ENCODE data around the gene SMIM26.
A peak's percentile ranks its signal among the peaks of the same experiment; 100 is the strongest.

SMIM26 gene

GRCh38 chr20:18545566-18545965 lies 21.7 kb upstream of the SMIM26 start:
- Mint-ChIP-seq H3K36me3 (peaks cover 11% of the 10 kb centered on the region), H3K4me3 (no peak overlapping the region), H3K27me3 (no peaks in the 10 kb centered on the region)

GRCh38 chr20:18548465-18548864 lies 18.8 kb upstream of the SMIM26 start:
- H3K4me1 Mint-ChIP-seq (ENCODE audit: low read depth) = no peaks in the 10 kb centered on the region
- no peaks in the 10 kb centered on the region for H3K9me3 Mint-ChIP-seq (ENCODE audit: low read depth)
- no peak overlapping the region for H3K27ac Mint-ChIP-seq
- no peaks in the 10 kb centered on the region for H3K27me3 Mint-ChIP-seq
- H3K4me3 Mint-ChIP-seq = no peak overlapping the region
- peaks cover 9% of the 10 kb centered on the region for H3K36me3 Mint-ChIP-seq

More at GRCh38 chr20:18545566-18545965, 21.7 kb upstream of the SMIM26 start:
- Mint-ChIP-seq H3K27ac (no peak overlapping the region), H3K4me1 (ENCODE audit: low read depth) (no peaks in the 10 kb centered on the region), H3K9me3 (ENCODE audit: low read depth) (no peaks in the 10 kb centered on the region)

GRCh38 chr20:18553746-18554145 lies 13.5 kb upstream of the SMIM26 start:
- Mint-ChIP-seq H3K36me3 (peaks cover 7% of the 10 kb centered on the region), H3K27me3 (no peaks in the 10 kb centered on the region), H3K27ac (no peak overlapping the region), H3K4me1 (ENCODE audit: low read depth) (no peaks in the 10 kb centered on the region), H3K4me3 (no peak overlapping the region), H3K9me3 (ENCODE audit: low read depth) (no peaks in the 10 kb centered on the region)

- Mint-ChIP-seq H3K27me3 (no peaks in the 10 kb centered on the region), H3K27ac (peak overlapping the region; percentile 95), H3K4me3 (peak overlapping the region; percentile 96), H3K9me3 (ENCODE audit: low read depth) (no peaks in the 10 kb centered on the region), H3K36me3 (peaks cover 17% of the 10 kb centered on the region), H3K4me1 (ENCODE audit: low read depth) (peaks cover 11% of the 10 kb centered on the region)
Observed at GRCh38 chr20:18567739-18568091, 483 bp downstream of the SMIM26 start.

GRCh38 chr20:18571009-18571408 lies 3.8 kb downstream of the SMIM26 start:
- Mint-ChIP-seq H3K9me3 (ENCODE audit: low read depth) (no peaks in the 10 kb centered on the region), H3K27ac (peak overlapping the region; percentile 62), H3K4me1 (ENCODE audit: low read depth) (peaks cover 11% of the 10 kb centered on the region), H3K4me3 (no peak overlapping the region), H3K36me3 (peaks cover 14% of the 10 kb centered on the region), H3K27me3 (no peaks in the 10 kb centered on the region)

- Mint-ChIP-seq H3K4me1 (ENCODE audit: low read depth) (peaks cover 9% of the 10 kb centered on the region), H3K4me3 (no peak overlapping the region), H3K9me3 (ENCODE audit: low read depth) (no peaks in the 10 kb centered on the region), H3K27me3 (no peaks in the 10 kb centered on the region), H3K36me3 (peaks cover 14% of the 10 kb centered on the region), H3K27ac (no peak overlapping the region)
Observed at GRCh38 chr20:18571578-18571977, 4.3 kb downstream of the SMIM26 start.

- Mint-ChIP-seq H3K36me3 (no peaks in the 10 kb centered on the region), H3K27ac (no peak overlapping the region), H3K4me3 (no peak overlapping the region), H3K9me3 (ENCODE audit: low read depth) (no peaks in the 10 kb centered on the region), H3K27me3 (no peaks in the 10 kb centered on the region), H3K4me1 (ENCODE audit: low read depth) (peaks cover 3% of the 10 kb centered on the region)
Observed at GRCh38 chr20:18577942-18578341, 10.7 kb downstream of the SMIM26 start.

- peaks cover 3% of the 10 kb centered on the region for H3K4me1 Mint-ChIP-seq (ENCODE audit: low read depth)
- H3K9me3 Mint-ChIP-seq (ENCODE audit: low read depth) = no peaks in the 10 kb centered on the region
- peaks cover under 1% of the 10 kb centered on the region for H3K27me3 Mint-ChIP-seq
- H3K36me3 Mint-ChIP-seq = no peaks in the 10 kb centered on the region
- H3K4me3 Mint-ChIP-seq = no peak overlapping the region
- H3K27ac Mint-ChIP-seq = no peak overlapping the region
Observed at GRCh38 chr20:18578581-18578980, 11.3 kb downstream of the SMIM26 start.

- Mint-ChIP-seq H3K4me3 (no peak overlapping the region), H3K36me3 (no peaks in the 10 kb centered on the region), H3K27ac (no peak overlapping the region), H3K9me3 (ENCODE audit: low read depth) (no peaks in the 10 kb centered on the region), H3K27me3 (peaks cover 7% of the 10 kb centered on the region), H3K4me1 (ENCODE audit: low read depth) (peaks cover 3% of the 10 kb centered on the region)
Observed at GRCh38 chr20:18580012-18580411, 12.8 kb downstream of the SMIM26 start.

- Mint-ChIP-seq H3K4me3 (no peak overlapping the region), H3K36me3 (no peaks in the 10 kb centered on the region), H3K27me3 (peaks cover 7% of the 10 kb centered on the region), H3K9me3 (ENCODE audit: low read depth) (no peaks in the 10 kb centered on the region), H3K27ac (no peak overlapping the region), H3K4me1 (ENCODE audit: low read depth) (peaks cover 22% of the 10 kb centered on the region)
Observed at GRCh38 chr20:18585134-18585533, 17.9 kb downstream of the SMIM26 start.

GRCh38 chr20:18587665-18588573 lies 20.7 kb downstream of the SMIM26 start, which contains the start of gene DTD1:
TSS of gene DTD1 (plus strand) at chr20:18588054. CDS start at chr20:18588073, 19 bp downstream.
- Mint-ChIP-seq H3K27ac (peak within 1 kb of the TSS; percentile 78), H3K4me3 (peak within 1 kb of the TSS; percentile 92), H3K4me1 (ENCODE audit: low read depth) (peaks cover 22% of the 10 kb centered on the region), H3K27me3 (peaks cover 7% of the 10 kb centered on the region), H3K9me3 (ENCODE audit: low read depth) (no peaks in the 10 kb centered on the region), H3K36me3 (no peaks in the 10 kb centered on the region)

- H3K27ac Mint-ChIP-seq = peak overlapping the region; percentile 78
- H3K36me3 Mint-ChIP-seq = no peaks in the 10 kb centered on the region
- H3K9me3 Mint-ChIP-seq (ENCODE audit: low read depth) = no peaks in the 10 kb centered on the region
- peaks cover 22% of the 10 kb centered on the region for H3K4me1 Mint-ChIP-seq (ENCODE audit: low read depth)
- peaks cover 7% of the 10 kb centered on the region for H3K27me3 Mint-ChIP-seq
- H3K4me3 Mint-ChIP-seq = peak overlapping the region; percentile 92
Observed at GRCh38 chr20:18588574-18588933, 21.3 kb downstream of the SMIM26 start.

GRCh38 chr20:18589941-18590674 lies 22.9 kb downstream of the SMIM26 start:
- H3K9me3 Mint-ChIP-seq (ENCODE audit: low read depth) = no peaks in the 10 kb centered on the region
- H3K36me3 Mint-ChIP-seq = peaks cover 3% of the 10 kb centered on the region
- peak overlapping the region; percentile 68 for H3K27ac Mint-ChIP-seq
- peaks cover 22% of the 10 kb centered on the region for H3K4me1 Mint-ChIP-seq (ENCODE audit: low read depth)
- H3K4me3 Mint-ChIP-seq = peak overlapping the region; percentile 92
- no peaks in the 10 kb centered on the region for H3K27me3 Mint-ChIP-seq

- Mint-ChIP-seq H3K27me3 (no peaks in the 10 kb centered on the region), H3K4me3 (no peak overlapping the region), H3K9me3 (ENCODE audit: low read depth) (no peaks in the 10 kb centered on the region)
Observed at GRCh38 chr20:18596270-18596669, 29.0 kb downstream of the SMIM26 start.

GRCh38 chr20:18609741-18610140 lies 42.5 kb downstream of the SMIM26 start:
- Mint-ChIP-seq H3K27ac (no peak overlapping the region), H3K4me1 (ENCODE audit: low read depth) (no peaks in the 10 kb centered on the region), H3K4me3 (no peak overlapping the region), H3K9me3 (ENCODE audit: low read depth) (no peaks in the 10 kb centered on the region), H3K36me3 (peaks cover 2% of the 10 kb centered on the region), H3K27me3 (no peaks in the 10 kb centered on the region)

More at GRCh38 chr20:18596270-18596669, 29.0 kb downstream of the SMIM26 start:
- Mint-ChIP-seq H3K27ac (no peak overlapping the region), H3K4me1 (ENCODE audit: low read depth) (no peaks in the 10 kb centered on the region), H3K36me3 (peaks cover 18% of the 10 kb centered on the region)

Measured in activated naive CD8-positive, alpha-beta T cell (primary cell).